Measurements from ENCODE around the gene PLCE1.

The PLCE1 gene

DNA sequence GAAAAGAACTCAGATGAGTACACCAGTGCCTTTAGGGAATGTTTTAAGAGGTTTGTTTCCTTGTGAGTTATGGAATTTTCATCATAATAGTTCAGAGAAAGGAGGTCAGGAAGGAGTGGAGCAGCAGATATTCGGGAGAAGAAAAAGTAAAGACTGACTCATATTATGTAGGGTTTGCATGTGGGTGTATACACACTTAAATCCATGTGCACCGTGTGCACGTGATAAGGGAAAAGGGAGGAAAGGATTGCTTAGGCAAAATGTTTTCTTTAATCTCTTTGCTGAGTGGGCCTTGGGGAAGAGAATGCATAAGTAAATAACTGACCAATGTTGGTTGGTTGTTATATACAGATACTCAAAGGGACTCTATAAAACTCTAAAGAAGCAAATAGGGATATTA, 30.2 kb downstream of the PLCE1 start:
- no peak for DNase-seq (ENCODE audit: low read depth in 2 of 2)

GRCh38 chr10:94024407-94024806, 30.7 kb downstream of the PLCE1 start:
- no peak for DNase-seq (ENCODE audit: low read depth in 2 of 2)

DNA sequence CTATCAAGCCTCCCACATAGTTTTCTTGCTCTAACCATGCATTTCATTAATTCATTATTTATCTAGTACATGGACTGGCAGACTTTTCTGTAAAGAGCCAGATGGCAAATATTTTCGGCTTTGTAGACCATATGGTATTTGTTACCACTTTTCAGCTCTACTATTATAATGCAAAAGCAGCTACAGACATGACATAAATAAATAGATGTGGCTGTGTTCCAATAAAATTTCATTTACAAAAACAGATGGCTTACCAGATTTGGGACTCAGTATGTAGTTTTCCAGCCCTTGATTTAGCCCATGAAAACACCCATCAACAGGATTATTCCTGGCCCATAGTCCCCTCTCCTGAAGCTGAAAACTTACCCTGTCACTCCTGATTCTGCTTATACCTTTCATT, 32.1 kb downstream of the PLCE1 start:
- DNase-seq (ENCODE audit: low read depth in 2 of 2), result no peak

GRCh38 chr10:94027197-94027596, 33.5 kb downstream of the PLCE1 start:
- DNase-seq (ENCODE audit: low read depth in 2 of 2), result no peak

- no peak for DNase-seq (ENCODE audit: low read depth in 2 of 2)
Measured at GRCh38 chr10:94029955-94030354, 36.2 kb downstream of the PLCE1 start.

DNA sequence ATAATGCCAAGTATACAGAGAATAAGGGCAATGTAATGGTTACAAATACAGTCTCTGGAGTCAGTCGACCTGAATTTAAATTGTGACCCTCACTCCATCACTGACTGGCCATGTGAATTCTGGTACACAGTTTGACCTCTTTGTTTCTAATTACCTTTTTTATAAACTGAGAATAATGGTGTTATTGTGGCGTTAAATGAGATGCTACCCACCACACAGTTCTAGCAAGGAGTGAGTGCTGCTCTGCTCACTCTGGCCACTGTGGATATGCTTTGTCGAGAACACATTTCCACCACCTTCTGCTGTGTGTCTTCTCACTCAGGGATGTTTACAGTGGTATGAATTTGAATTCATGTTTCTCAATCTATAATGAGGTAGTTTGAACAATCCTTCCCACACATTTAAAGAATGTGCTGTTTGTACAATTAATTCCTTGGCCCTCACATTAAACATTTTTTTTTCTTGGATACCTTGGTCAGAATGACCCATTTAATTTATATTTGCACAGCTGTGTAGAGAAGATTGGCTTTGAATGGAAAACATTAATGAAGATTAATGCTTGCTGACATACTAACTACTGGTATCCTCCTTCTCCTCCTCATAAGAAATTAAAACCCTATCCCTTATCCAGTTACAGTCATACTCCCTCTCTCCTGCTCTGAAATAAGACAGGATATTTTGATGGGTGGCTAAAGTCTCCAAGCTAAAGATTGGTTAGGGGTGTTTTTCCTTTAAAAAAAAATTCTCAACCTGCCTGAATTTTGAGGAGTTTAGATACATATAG, 42.4 kb downstream of the PLCE1 start:
- DNase-seq (ENCODE audit: low read depth in 2 of 2), result no peak

- no peak for DNase-seq (ENCODE audit: low read depth in 2 of 2)
Measured at GRCh38 chr10:94036766-94037033, 43.0 kb downstream of the PLCE1 start.

DNA sequence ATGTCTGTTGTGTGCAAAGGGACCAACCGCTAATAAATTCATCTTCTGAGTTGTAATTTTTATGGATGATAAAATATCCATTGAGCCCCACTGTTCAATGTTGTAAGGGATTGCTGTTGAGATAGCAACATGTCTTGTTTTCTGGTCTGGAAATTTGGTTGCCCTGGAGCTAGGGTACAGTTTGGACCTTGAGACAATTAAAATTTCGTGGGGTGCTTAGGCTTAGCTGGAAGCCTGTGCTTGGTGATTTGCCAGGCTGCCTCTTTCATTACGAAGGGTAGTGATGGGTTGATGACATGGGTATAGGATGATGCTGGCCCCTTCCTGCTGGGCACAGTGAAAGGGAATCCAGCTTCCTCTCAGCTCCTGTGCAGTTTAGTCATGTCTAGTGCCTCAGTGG, 43.6 kb downstream of the PLCE1 start:
- DNase-seq (ENCODE audit: low read depth in 2 of 2), result no peak

GRCh38 chr10:94038024-94038423, 44.3 kb downstream of the PLCE1 start:
- no peak for DNase-seq (ENCODE audit: low read depth in 2 of 2)

DNA sequence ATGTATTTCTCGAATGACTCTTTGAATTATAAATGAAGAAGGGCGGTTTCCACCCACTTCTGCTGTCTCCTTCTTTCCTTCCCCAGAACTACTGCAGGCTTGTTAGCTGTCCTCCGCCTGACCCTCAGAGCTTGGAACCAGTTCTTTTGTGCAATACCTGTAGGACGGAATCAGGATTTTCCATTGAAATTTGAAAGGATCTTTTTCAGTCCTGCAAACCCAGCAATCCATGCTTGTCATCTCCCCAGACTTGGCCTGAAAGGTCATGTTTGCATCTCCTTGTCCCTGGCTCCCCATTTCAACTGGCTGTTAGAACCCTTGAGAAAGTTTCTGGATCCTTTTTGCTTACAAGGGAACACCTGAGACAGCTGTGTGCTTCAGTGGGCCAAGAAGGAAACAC, 47.5 kb downstream of the PLCE1 start:
- no peak for DNase-seq (ENCODE audit: low read depth in 2 of 2)

DNA sequence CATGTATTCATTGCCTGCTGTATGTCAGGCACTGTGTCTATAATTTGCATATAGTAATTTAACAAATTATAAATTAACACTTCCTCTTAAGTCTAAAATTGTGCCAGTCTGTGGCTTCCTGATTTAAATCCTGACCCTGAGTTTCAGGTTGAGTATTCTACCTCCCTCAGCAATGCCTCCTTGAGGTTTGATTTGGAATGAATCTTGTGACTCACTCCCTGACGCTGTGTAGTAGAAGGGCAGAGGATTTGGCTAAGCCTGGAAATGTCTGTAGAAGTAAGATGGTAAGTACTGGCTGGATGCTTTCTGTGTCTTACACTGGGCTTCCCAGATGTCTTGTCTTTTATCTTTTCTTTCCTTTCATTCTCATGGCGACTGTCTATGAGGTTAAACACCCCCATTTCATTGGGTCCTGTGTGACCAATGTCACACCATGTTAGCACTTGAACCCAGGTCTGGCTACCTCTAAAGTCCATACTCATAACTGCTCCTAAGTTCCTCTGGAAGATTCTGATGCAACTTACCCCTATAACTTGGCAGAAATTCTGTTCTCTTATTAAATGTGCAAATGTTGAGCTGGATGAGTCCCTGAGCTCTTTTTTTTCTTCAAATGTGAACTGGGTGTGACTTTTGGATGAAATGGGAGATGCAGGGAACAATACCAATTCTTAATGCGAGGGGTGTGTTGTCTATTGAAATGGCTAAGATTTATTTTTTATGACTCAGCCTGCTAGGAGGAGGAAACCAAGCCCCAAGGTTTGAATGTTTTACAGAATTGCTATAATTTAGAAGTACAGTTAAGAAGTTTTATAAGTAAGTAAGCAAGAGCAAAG, 48.5 kb downstream of the PLCE1 start:
- peak; percentile 36 to 56 for DNase-seq (ENCODE audit: low read depth in 2 of 2)

DNA sequence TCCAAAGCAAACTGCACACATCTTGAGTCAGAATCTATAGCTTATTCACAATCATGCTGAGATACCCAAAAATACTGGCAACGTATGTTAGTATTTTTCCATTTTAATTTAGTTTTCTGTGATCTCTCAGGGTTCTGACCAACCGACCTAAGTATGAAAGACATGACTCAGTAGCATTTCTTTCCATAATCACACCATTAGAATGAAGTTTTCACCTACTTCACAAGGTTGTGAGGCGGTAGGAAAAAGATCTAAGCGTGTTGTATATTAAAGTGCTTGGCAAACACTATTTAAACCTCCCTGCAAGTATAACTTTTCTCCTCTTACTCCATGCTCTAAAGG, 49.1 kb downstream of the PLCE1 start:
- DNase-seq (ENCODE audit: low read depth in 2 of 2), result no peak
